Right lobe of liver (tissue), 4 donors: ENCODE results near the gene HECA.

Experiments
- POLR2A ChIP-seq: fragments of 450-650 bp; IDR thresholded peaks from one replicate; pipeline ENCODE4 v1.6.1; 2017; ENCODE audit warnings: antibody characterized with exemption, mild to moderate bottlenecking
- TF ChIP-seq, protein P1 (sequence below), 4 donors: fragments of 200-600 bp in 3 of 4; fragments of 450-650 bp in 1 of 4; IDR thresholded peaks; one replicate each; pipeline versions ENCODE4 v1.5.1 to v1.8.0; 2016 to 2022; ENCODE audit warnings: antibody characterized with exemption in 4 of 4, mild to moderate bottlenecking in 2 of 4
- donor health status: DM: no; HTN: no; CAD: no.
- donor health status: DM: no; HTN: no; CAD: no.
- donor health status: DM: no; HTN: yes; CAD: no.

DNA sequence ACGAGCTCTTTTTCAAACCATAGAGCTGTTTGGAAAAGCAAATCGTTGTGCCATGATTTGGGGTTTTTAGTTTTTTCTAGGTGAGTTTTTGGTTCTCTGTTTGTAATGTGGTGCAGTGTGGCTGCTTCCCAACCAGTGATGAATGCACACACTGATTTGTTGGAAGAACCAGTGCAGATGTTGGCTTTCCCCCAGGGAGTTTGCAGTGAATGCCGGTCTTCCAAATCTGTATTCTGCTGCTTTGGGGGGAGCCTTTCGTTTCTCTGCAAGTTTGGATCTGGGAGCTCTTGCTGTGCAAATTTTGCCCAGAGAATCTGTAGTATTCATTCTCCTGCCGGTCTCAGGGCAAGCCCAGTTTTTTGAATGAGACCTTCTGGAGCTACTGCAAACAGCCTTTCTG, 14.5 kb downstream of the HECA start:
- TF ChIP-seq, protein P1, sequence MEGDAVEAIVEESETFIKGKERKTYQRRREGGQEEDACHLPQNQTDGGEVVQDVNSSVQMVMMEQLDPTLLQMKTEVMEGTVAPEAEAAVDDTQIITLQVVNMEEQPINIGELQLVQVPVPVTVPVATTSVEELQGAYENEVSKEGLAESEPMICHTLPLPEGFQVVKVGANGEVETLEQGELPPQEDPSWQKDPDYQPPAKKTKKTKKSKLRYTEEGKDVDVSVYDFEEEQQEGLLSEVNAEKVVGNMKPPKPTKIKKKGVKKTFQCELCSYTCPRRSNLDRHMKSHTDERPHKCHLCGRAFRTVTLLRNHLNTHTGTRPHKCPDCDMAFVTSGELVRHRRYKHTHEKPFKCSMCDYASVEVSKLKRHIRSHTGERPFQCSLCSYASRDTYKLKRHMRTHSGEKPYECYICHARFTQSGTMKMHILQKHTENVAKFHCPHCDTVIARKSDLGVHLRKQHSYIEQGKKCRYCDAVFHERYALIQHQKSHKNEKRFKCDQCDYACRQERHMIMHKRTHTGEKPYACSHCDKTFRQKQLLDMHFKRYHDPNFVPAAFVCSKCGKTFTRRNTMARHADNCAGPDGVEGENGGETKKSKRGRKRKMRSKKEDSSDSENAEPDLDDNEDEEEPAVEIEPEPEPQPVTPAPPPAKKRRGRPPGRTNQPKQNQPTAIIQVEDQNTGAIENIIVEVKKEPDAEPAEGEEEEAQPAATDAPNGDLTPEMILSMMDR (IDR thresholded peaks at IDR 0.05): no peak
- TF ChIP-seq POLR2A: no peak
